Astrocyte of the hippocampus (primary cell): ENCODE measurements around the gene PDZK1IP1.

Experiments used
- DNase-seq: peaks from one replicate; pipeline ENCODE4 v3.0.0; 2011; ENCODE audit warnings: low read depth, low spot score

The PDZK1IP1 gene

DNA sequence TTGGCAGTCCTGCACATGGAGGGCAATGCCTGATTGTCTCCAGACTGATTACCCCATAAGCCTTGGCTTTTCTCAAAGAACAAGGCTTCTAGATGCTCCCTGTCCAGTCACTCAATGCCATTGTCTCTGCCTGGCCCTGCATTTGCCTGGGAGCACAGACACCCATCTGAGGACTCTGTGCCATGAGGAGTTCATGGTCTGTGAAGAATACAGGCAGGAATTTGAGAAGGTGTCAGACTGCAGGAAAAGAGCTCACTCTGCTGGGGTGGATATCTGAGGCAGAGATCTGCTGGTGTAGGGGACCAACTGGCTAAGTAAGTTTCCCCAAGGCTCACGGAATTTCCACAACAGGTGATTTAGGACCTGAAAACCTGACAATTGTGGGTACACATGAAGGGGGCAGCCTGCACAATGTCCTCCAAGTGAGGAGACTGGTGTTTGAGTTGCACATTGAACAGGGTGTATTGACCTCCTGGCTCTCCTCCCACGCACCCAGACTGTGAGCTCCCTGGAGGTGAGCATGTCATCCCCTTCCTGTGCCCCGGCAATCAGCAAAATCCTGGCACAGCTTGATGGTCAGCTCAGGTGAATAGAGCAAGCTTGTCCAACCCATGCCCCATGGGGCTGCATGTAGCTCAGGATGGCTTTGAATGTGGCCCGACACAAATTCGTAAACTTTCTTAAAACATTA is 51.8 kb downstream of the PDZK1IP1 start:
- no peak for DNase-seq

DNA sequence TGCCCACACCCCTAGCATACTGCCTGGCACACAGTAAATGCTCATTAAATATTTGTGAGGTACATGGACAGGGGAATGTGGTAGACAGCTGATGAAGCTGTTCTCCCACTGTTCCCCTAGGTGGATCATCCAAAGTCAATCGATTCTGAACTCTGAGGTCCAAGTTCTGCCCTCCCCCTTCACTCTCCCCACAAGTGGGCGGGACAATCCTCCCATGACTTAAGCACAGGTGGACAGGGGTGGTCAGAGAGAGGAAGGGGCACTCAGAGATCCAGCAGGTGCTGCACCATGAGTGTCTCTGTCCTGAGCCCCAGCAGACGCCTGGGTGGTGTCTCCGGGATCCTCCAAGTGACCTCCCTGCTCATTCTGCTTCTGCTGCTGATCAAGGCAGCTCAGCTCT is 52.6 kb downstream of the PDZK1IP1 start, which contains the start of gene CYP4A22:
TSS of gene CYP4A22 (plus strand) at position 244 of the 400 bp plus-strand sequence. CDS start at position 289, 45 bp downstream.
- DNase-seq: no peak
